H1 (cell line): Measurements from ENCODE around the gene KCNIP2. TPM values are rescaled to one million over a fixed set of nuclear protein-coding genes. Genes with fewer than 3 reads are reported as not detected.

Experiments used
- CTCF ChIA-PET: fragments of 300-600 bp; sonication (Branson Sonifier 250); formaldehyde crosslinking; loops from one replicate; lab custom pipeline; 2021; ENCODE audit not compliant: partially characterized antibody; lab: Charles Lee
- POLR2A ChIA-PET: fragments of 300-600 bp; sonication (Branson Sonifier 250); formaldehyde crosslinking; loops from one replicate; lab custom pipeline; 2021; ENCODE audit warnings: inconsistent platforms; ENCODE audit not compliant: partially characterized antibody; lab: Charles Lee
- DNase-seq, 2 experiments: peaks; one replicate each; pipeline versions ENCODE4 v3.0.0 to v3.0.0-alpha.2; 2010 to 2022; ENCODE audit warnings: low spot score in 2 of 2, low read depth in 1 of 2, mixed read lengths in 1 of 2
- FAIRE-seq: peaks from 2 replicates; lab custom pipeline; 2011; peaks lifted over from hg19 to GRCh38; lab: Jason Lieb, UNC
- H2AFZ ChIP-seq: 2 replicates; pipeline ENCODE4 v1.8.1; 2012; ENCODE audit warnings: low read length, inconsistent platforms
- H2AK5ac ChIP-seq: 2 replicates; pipeline ENCODE4 v1.6.1; 2013; ENCODE audit warnings: low read depth, low read length
- H2BK120ac ChIP-seq: replicated peaks from 2 replicates; pipeline ENCODE3; 2013; ENCODE audit warnings: low read depth, low read length, inconsistent platforms
- H2BK12ac ChIP-seq: 2 replicates; pipeline ENCODE4 v1.6.1; 2013; ENCODE audit warnings: low read depth, low read length
- H2BK15ac ChIP-seq: 2 replicates; pipeline ENCODE4 v1.6.1; 2013; ENCODE audit warnings: low read length
- H2BK20ac ChIP-seq: 2 replicates; pipeline ENCODE4 v1.6.1; 2013; ENCODE audit warnings: low read length
- H2BK5ac ChIP-seq: 2 replicates; pipeline ENCODE4 v1.6.1; 2013; ENCODE audit warnings: low read depth, low read length
- H3K14ac ChIP-seq: 2 replicates; pipeline ENCODE4 v1.6.1; 2013; ENCODE audit warnings: inconsistent platforms; ENCODE audit not compliant: insufficient read length
- H3K18ac ChIP-seq: 2 replicates; pipeline ENCODE4 v1.6.1; 2013; ENCODE audit warnings: low read length; ENCODE audit errors: extremely low read depth
- H3K23ac ChIP-seq: 2 replicates; pipeline ENCODE4 v1.6.1; 2013; ENCODE audit warnings: inconsistent platforms; ENCODE audit not compliant: insufficient read length
- H3K23me2 ChIP-seq: 2 replicates; pipeline ENCODE4 v1.6.1; 2013; ENCODE audit warnings: low read depth, low read length
- H3K27ac ChIP-seq: 2 replicates; pipeline ENCODE4 v1.6.1; 2011; ENCODE audit warnings: low read depth, low read length, inconsistent platforms
- H3K27me3 ChIP-seq, 4 experiments: replicated peaks in 1 of 4; 1 replicate in 1 of 4; 2 replicates in 3 of 4; pipeline versions ENCODE4 v1.6.1 to v1.8.1; 2011 to 2013; ENCODE audit warnings: low read length in 3 of 4, mild to moderate bottlenecking in 3 of 4, inconsistent platforms in 2 of 4, mixed read lengths in 2 of 4, moderate library complexity in 1 of 4; ENCODE audit not compliant: control insufficient read depth in 3 of 4, insufficient read depth in 3 of 4; ENCODE audit errors: extremely low read depth in 1 of 4
- H3K36me3 ChIP-seq, 4 experiments: 2 replicates each; pipeline versions ENCODE4 v1.6.1 to v1.8.1; 2011 to 2013; ENCODE audit warnings: mild to moderate bottlenecking in 4 of 4, low read length in 3 of 4, moderate library complexity in 2 of 4, control low read depth in 1 of 4, inconsistent platforms in 1 of 4; ENCODE audit not compliant: insufficient read depth in 4 of 4, control insufficient read depth in 2 of 4
- H3K4ac ChIP-seq: replicated peaks from 2 replicates; pipeline ENCODE3; 2013; ENCODE audit warnings: low read length, low read depth, mixed read lengths, inconsistent platforms; ENCODE audit not compliant: insufficient read length
- H3K4me1 ChIP-seq, 4 experiments: replicated peaks in 1 of 4; 1 replicate in 1 of 4; 2 replicates in 3 of 4; pipeline versions ENCODE4 v1.6.1 to v1.8.1; 2011 to 2013; ENCODE audit warnings: low read length in 3 of 4, inconsistent platforms in 2 of 4, mixed read lengths in 1 of 4; ENCODE audit not compliant: insufficient read depth in 4 of 4, control insufficient read depth in 3 of 4
- H3K4me2 ChIP-seq, 2 experiments: 2 replicates each; pipeline versions ENCODE4 v1.6.1 to v1.8.1; 2011 to 2013; ENCODE audit warnings: low read depth in 2 of 2, low read length in 2 of 2, control low read depth in 1 of 2, inconsistent platforms in 1 of 2, mild to moderate bottlenecking in 1 of 2; ENCODE audit not compliant: insufficient read depth in 1 of 2
- H3K4me3 ChIP-seq, 4 experiments: fragments of 200-600, 300-600 bp in 1 of 4; sonication (generic), shearing (Covaris generic), sonication (Bioruptor Twin) in 1 of 4; 2 replicates each; pipeline versions ENCODE4 v1.5.1 to v1.8.1; 2011 to 2016; ENCODE audit warnings: low read length in 4 of 4, low read depth in 3 of 4, control low read depth in 2 of 4, inconsistent platforms in 2 of 4, mild to moderate bottlenecking in 2 of 4, mixed read lengths in 1 of 4, moderate library complexity in 1 of 4; ENCODE audit not compliant: insufficient read depth in 2 of 4; ENCODE audit errors: extremely low read depth in 1 of 4
- H3K56ac ChIP-seq: replicated peaks from 2 replicates; pipeline ENCODE3; 2013; ENCODE audit warnings: low read depth, mild to moderate bottlenecking, mixed read lengths, low read length, inconsistent platforms; ENCODE audit not compliant: insufficient read length
- H3K79me1 ChIP-seq: 2 replicates; pipeline ENCODE4 v1.6.1; 2013; ENCODE audit warnings: low read depth, low read length, control low read depth
- H3K79me2 ChIP-seq, 2 experiments: 2 replicates each; pipeline versions ENCODE4 v1.6.1 to v1.8.1; 2012 to 2013; ENCODE audit warnings: low read length in 2 of 2, mild to moderate bottlenecking in 2 of 2, inconsistent platforms in 1 of 2; ENCODE audit not compliant: insufficient read depth in 2 of 2, control insufficient read depth in 1 of 2
- H3K9ac ChIP-seq, 4 experiments: replicated peaks in 1 of 4; 1 replicate in 1 of 4; 2 replicates in 3 of 4; pipeline versions ENCODE4 v1.6.1 to v1.8.1; 2011 to 2013; ENCODE audit warnings: low read depth in 3 of 4, low read length in 3 of 4, control low read depth in 2 of 4, mild to moderate bottlenecking in 2 of 4, moderate library complexity in 2 of 4, inconsistent platforms in 1 of 4; ENCODE audit errors: extremely low read depth in 1 of 4
- H3K9me3 ChIP-seq, 2 experiments: 2 replicates each; pipeline versions ENCODE4 v1.6.1 to v1.8.1; 2012 to 2013; ENCODE audit warnings: mild to moderate bottlenecking in 2 of 2, moderate library complexity in 2 of 2, control low read depth in 1 of 2, inconsistent platforms in 1 of 2, low read depth in 1 of 2, low read length in 1 of 2, mixed read lengths in 1 of 2; ENCODE audit not compliant: insufficient read depth in 2 of 2
- H4K20me1 ChIP-seq, 2 experiments: replicated peaks in 1 of 2; 2 replicates each; pipeline versions ENCODE3 to v1.8.1; 2011 to 2013; ENCODE audit warnings: inconsistent platforms in 2 of 2, low read length in 2 of 2, mild to moderate bottlenecking in 1 of 2; ENCODE audit not compliant: insufficient read depth in 2 of 2, control insufficient read depth in 1 of 2
- H4K5ac ChIP-seq: 2 replicates; pipeline ENCODE4 v1.6.1; 2013; ENCODE audit warnings: low read length, low read depth, mixed read lengths, inconsistent platforms; ENCODE audit not compliant: insufficient read length
- H4K8ac ChIP-seq: 2 replicates; pipeline ENCODE4 v1.8.0; 2013; ENCODE audit warnings: mild to moderate bottlenecking, moderate library complexity, low read length, inconsistent platforms; ENCODE audit not compliant: insufficient read depth; ENCODE audit errors: extremely low read depth
- H4K91ac ChIP-seq: replicated peaks from 2 replicates; pipeline ENCODE3; 2013; ENCODE audit warnings: low read length, mixed read lengths, inconsistent platforms; ENCODE audit not compliant: insufficient read length
- CBX5 ChIP-seq: fragments of 300-800, 300-1000 bp; sonication (generic); IDR thresholded peaks from 2 replicates; pipeline ENCODE4 v1.7.1; 2016; ENCODE audit warnings: antibody characterized with exemption, low read length, low read depth
- CBX8 ChIP-seq: fragments of 300-800, 300-1000 bp; sonication (generic); IDR thresholded peaks from 2 replicates; pipeline ENCODE4 v1.7.1; 2016; ENCODE audit warnings: low read depth, low read length, borderline replicate concordance
- EP300 ChIP-seq, 2 experiments: IDR thresholded peaks; 1 replicate in 1 of 2; 2 replicates in 1 of 2; pipeline ENCODE4 v1.6.1; 2011 to 2012; ENCODE audit warnings: low read depth in 2 of 2, low read length in 2 of 2, mild to moderate bottlenecking in 2 of 2, borderline replicate concordance in 1 of 2, inconsistent platforms in 1 of 2, moderate library complexity in 1 of 2
- JUND ChIP-seq: IDR thresholded peaks from 2 replicates; pipeline ENCODE4 v1.6.1; 2011; ENCODE audit warnings: mild to moderate bottlenecking, improper control_type of control experiment, low read length
- KDM5A ChIP-seq: fragments of 200-600 bp; IDR thresholded peaks from 2 replicates; pipeline ENCODE4 v1.7.1; 2012; ENCODE audit warnings: mild to moderate bottlenecking, low read length, inconsistent platforms, mixed read lengths
- PHF8 ChIP-seq: fragments of 200-600 bp; sonication (generic); conservative IDR thresholded peaks from 2 replicates; pipeline ENCODE4 v1.7.1; 2012; ENCODE audit warnings: low read depth, mild to moderate bottlenecking, inconsistent platforms, low read length, moderate library complexity
- POLR2A ChIP-seq, 2 experiments: IDR thresholded peaks; 1 replicate in 1 of 2; 2 replicates in 1 of 2; pipeline ENCODE4 v1.6.1; 2011; ENCODE audit warnings: low read depth in 2 of 2, low read length in 2 of 2, mild to moderate bottlenecking in 2 of 2; ENCODE audit errors: control extremely low read depth in 1 of 2
- POLR2AphosphoS5 ChIP-seq: IDR thresholded peaks from 2 replicates; pipeline ENCODE4 v1.6.1; 2011; ENCODE audit warnings: low read depth, low read length
- SAP30 ChIP-seq: fragments of 300-600 bp; sonication (generic); IDR thresholded peaks from 2 replicates; pipeline ENCODE4 v1.7.1; 2012; ENCODE audit warnings: low read length, moderate library complexity, mild to moderate bottlenecking, inconsistent platforms; ENCODE audit not compliant: insufficient read depth, insufficient replicate concordance
- SP2 ChIP-seq: IDR thresholded peaks from 2 replicates; pipeline ENCODE4 v1.6.1; 2012; ENCODE audit warnings: mild to moderate bottlenecking, low read length, inconsistent platforms
- TEAD4 ChIP-seq: IDR thresholded peaks from 2 replicates; pipeline ENCODE4 v1.6.1; 2012; ENCODE audit warnings: low read depth, low read length, inconsistent platforms, mixed read lengths
- ZNF274 ChIP-seq: IDR thresholded peaks from 2 replicates; pipeline ENCODE4 v1.7.0; 2012; ENCODE audit warnings: low read length, borderline replicate concordance; ENCODE audit errors: extremely low read depth
- WGBS, 2 experiments: shearing (Covaris generic) in 1 of 2; methylation state at CpG; one replicate each; pipeline versions ENCODE4 v1.1.6 to v1.1.7; 2013 to 2015; ENCODE audit warnings: low lambda C conversion rate in 2 of 2, mixed read lengths in 2 of 2, inconsistent platforms in 1 of 2, low coverage in 1 of 2, missing lambda C conversion rate in 1 of 2; ENCODE audit not compliant: insufficient replicate concordance in 2 of 2, insufficient coverage in 1 of 2, insufficient read length in 1 of 2; ENCODE audit errors: extremely low coverage in 1 of 2, missing lambda C conversion rate in 1 of 2; 5-methylcytosine and 5-hydroxymethylcytosine counted together
- polyA plus RNA-seq, 7 experiments: library from polyadenylated mRNA; depleted of rRNA in 3 of 7; stranded (reverse) in 5 of 7; unstranded in 2 of 7; fragments of >200 nt in 5 of 7; fragments of 200-250 nt in 2 of 7; gene quantifications; 1 replicate in 5 of 7; 2 replicates in 1 of 7; 4 replicates in 1 of 7; pipeline versions ENCODE4 v1.2.1 to v1.2.3, GENCODE V29; 2011 to 2013; ENCODE audit warnings: missing spikeins in 2 of 7, mixed read lengths in 2 of 7
- total RNA-seq: library from RNA; stranded (reverse); fragmentation: NEBNext Ultra II Directional; extraction: Animal tissue kit (Norgen Biotek cat#: 25700); gene quantifications from 2 replicates; pipeline ENCODE4 v1.2.1, GENCODE V29; 2021
- TF ChIP-seq, protein P1 (sequence below): IDR thresholded peaks from 2 replicates; pipeline ENCODE4 v1.6.1; 2011; ENCODE audit warnings: low read depth, mild to moderate bottlenecking, low read length; ENCODE audit not compliant: insufficient read depth
- TF ChIP-seq, protein P2 (sequence below): IDR thresholded peaks from 2 replicates; pipeline ENCODE4 v1.6.1; 2012; ENCODE audit warnings: inconsistent platforms

Gene KCNIP2
- total and polyA plus RNA-seq, 2 of the 8 experiments (the other 6 are each of a cell fraction or from before 2014, with no cell fraction given): 2.7 to 6.0 TPM

DNA sequence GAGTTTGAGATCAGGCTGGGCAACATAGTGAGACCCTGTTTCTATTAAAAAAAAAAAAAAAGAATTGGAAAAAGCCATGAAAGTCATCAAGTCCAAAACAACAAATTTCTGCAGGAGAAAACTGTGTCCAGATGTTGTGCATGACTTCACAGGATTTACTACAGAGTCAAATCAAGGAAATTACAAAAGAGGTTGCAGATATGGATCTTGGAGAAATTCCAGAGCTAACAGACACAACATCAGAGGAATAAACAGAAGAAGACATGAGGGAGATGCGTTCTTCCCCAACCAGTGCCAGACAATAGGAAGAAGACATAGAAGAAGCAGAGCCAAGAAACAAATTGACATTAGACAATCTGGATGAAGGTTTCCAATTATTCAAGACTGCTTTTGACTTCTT is 24.3 kb upstream of the KCNIP2 start:
- 85% methylated on average over 1 of the region's 1 CpG; no CpG with 5 or more reads in 1 of the 2 experiments for WGBS, 2 experiments
- no peak overlapping the region for H3K4me2 ChIP-seq
- H2BK20ac ChIP-seq: no peak overlapping the region
- DNase-seq (no peak), FAIRE-seq (no peak)
- H4K20me1 ChIP-seq: no peaks in the 10 kb centered on the region
- H2AK5ac ChIP-seq: no peak overlapping the region
- H2BK15ac ChIP-seq: no peak overlapping the region
- no peak overlapping the region for H3K4ac ChIP-seq
- H3K23me2 ChIP-seq: no peaks in the 10 kb centered on the region
- no peaks in the 10 kb centered on the region for H3K9me3 ChIP-seq
- H3K4me3 ChIP-seq: no peak overlapping the region
- no peak overlapping the region for H3K27ac ChIP-seq
- H2BK5ac ChIP-seq: no peak overlapping the region
- no peak overlapping the region for H3K56ac ChIP-seq
- no peak overlapping the region for H2BK12ac ChIP-seq
- H4K8ac ChIP-seq: no peak overlapping the region
- H3K14ac ChIP-seq: no peak overlapping the region
- no peaks in the 10 kb centered on the region for H3K79me1 ChIP-seq
- H4K91ac ChIP-seq: no peak overlapping the region
- H3K79me2 ChIP-seq: no peaks in the 10 kb centered on the region
- no peaks in the 10 kb centered on the region for H3K36me3 ChIP-seq
- no peaks in the 10 kb centered on the region for H3K27me3 ChIP-seq
- no peak overlapping the region for H3K23ac ChIP-seq
- no peak for TF ChIP-seq SP2
- TF ChIP-seq, protein P1, sequence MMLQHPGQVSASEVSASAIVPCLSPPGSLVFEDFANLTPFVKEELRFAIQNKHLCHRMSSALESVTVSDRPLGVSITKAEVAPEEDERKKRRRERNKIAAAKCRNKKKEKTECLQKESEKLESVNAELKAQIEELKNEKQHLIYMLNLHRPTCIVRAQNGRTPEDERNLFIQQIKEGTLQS: no peak
- TF ChIP-seq ZNF274: no peak
- no peak for TF ChIP-seq CBX5
- no peak for TF ChIP-seq POLR2A (IDR thresholded peaks at IDR 0.05; ENCODE audit: control extremely low read depth in 1 of 2, low read depth in 2 of 2, low read length in 2 of 2)
- no peak for TF ChIP-seq EP300 (IDR thresholded peaks at IDR 0.05; ENCODE audit: borderline replicate concordance in 1 of 2, low read depth in 2 of 2, low read length in 2 of 2)
- TF ChIP-seq POLR2AphosphoS5: no peak
- TF ChIP-seq PHF8: no peak
- no peak for TF ChIP-seq SAP30
- no peak for TF ChIP-seq CBX8
- TF ChIP-seq, protein P2, sequence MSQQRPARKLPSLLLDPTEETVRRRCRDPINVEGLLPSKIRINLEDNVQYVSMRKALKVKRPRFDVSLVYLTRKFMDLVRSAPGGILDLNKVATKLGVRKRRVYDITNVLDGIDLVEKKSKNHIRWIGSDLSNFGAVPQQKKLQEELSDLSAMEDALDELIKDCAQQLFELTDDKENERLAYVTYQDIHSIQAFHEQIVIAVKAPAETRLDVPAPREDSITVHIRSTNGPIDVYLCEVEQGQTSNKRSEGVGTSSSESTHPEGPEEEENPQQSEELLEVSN: no peak
- TF ChIP-seq TEAD4: no peak
- TF ChIP-seq JUND: no peak
- TF ChIP-seq KDM5A: no peak
- no peak overlapping the region for H2AFZ ChIP-seq
- H4K5ac ChIP-seq: no peak overlapping the region
- POLR2A ChIA-PET: no interaction called here
- CTCF ChIA-PET: no interaction called here
- no peak overlapping the region for H2BK120ac ChIP-seq
- H3K4me1 ChIP-seq: no peaks in the 10 kb centered on the region
- H3K18ac ChIP-seq: no peak overlapping the region
- no peak overlapping the region for H3K9ac ChIP-seq
